CD4-positive, alpha-beta T cell treated with Interferon gamma for 1 hour (primary cell): Measurements from ENCODE around the gene C4orf50.
"Not testable (repeated sequence)": the region's sequence is repeated elsewhere in the genome, so short reads cannot be mapped to it uniquely, and the experiment has no call there.

Experiments
- DNase-seq: peaks from one replicate; pipeline ENCODE4 v3.0.0-alpha.2; 2020

The C4orf50 gene

GRCh38 chr4:6012200-6012599, 6.0 kb downstream of the C4orf50 start:
- no peak for DNase-seq

DNA sequence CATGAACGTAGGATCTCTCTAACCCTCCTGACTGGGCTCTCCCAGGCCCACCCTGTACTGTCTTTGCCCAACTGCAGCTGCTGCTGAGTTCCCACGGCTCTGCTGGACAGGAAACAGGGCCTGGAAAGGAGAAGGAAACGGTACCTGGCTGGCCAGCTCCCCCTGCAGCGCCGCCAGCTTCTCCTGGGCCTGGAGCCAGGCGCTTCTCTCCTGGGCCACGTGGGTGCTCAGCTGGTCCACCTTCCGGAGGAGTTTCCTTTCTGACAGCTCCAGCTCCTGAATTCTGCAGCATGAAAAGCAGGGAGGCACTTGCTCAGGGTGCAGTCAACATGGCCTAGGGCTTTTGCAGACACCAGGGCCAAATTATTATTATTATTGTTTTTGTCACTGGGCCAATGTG, 6.5 kb downstream of the C4orf50 start:
- DNase-seq, result no peak

DNA sequence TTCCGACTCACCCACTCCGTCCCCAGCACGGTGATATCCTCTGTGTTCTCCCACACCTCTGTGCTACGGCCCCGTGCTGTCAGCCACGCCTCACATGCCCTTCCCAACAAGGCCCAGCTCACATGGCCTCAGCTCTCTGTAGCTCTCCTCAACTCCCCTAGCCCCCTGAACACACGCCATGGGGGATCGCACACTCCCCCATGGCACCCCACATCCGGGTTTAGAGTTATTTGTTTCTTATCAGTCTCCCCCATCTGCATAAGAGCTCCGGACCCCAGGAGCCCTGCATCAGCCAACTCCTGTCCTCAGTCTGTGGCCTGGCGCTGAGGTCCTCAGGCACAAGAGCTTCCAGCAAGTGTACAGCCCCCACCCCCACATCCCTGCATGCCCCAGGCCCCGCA, 7.0 kb downstream of the C4orf50 start:
- DNase-seq, result no peak

DNA sequence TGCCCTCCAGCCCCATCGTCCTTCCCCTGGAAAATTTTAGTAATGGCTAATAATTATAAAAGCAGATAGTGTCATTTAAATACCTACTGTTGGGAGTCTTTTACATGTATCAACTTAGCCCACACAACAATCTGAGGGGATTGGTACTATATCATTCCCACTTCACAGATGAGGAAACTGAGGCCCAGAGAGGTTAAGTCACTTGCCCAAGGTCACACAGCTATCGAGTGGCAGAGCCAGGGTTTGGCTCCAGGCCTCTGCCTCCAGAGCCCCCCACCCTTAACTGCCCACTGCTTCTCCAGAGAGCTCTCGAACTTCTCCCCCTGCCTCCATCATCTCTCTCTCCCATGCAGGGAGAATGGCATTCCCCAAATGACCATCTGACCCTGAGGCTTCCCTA, 7.4 kb downstream of the C4orf50 start:
- no peak for DNase-seq

DNA sequence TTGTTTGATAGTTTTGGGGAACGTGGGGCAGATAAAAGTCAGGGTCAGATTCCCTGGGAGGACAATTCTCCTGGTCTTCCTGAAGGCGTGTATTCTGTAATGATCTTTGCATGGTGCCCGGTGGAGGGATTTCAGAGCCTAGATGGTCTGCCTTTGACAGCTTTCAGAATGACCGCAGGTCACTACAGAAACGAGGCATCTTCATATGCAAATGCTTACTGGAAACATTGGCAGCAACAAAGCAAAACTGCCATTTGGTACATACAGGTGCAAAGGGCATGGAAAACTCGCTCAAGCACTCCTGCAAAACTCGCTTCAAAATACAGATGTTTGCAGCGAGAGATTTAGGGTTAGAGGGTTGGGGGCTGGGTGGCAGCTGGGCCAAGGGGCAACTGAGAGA, 8.8 kb downstream of the C4orf50 start:
- DNase-seq, result no peak

DNA sequence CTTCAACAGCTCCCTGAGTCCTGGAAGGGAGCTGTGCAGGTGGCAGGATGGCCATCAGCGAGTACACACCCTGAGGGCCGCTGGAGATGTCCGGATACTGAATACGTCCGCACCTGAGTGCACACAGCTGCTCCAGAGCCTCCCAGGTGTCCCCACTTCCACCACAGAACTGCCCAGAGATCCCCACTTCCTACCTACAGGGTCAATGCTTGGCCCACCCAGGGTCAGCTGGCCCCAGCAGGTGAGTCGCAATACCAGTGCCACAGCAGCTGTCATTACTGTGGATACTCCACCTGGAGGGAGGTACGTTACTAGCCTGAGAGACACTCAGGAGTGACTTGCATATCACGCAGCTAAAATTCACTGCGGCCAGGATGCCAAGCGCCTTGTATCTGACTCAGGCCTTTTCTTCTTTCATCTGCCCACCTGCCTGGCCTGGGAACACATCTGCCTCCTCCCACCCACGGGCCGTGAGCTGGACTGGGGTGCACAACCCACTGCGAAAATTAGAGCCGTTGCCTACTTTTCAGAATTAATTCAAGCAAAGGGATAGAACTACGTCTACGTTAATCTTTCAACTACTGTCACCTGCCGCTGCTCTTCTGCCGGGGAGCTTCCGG, 9.4 kb downstream of the C4orf50 start:
- no peak for DNase-seq

DNA sequence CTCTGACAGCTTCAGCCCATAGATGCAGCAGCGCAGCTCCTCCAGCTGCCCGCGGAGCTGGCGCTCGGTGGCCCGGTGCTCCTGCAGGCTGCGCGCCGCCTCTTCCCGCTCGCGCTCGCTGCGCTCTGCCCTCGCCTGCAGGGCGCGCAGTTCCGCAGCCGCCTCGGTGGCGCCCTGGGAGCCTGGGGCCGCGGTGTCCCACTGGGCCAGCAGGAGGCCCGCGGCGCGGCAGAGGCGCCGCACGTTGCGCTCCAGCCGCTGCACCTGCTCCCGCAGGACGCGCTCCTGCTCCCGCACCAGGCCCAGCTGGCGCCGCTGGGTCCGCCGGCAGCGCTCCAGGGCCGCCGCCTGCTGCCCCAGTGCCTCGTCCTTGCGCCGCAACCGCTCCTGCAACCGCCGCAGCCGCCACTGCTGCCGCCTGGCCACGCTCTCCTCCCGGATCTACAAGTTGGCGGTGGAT, 10.1 kb downstream of the C4orf50 start:
- no peak for DNase-seq

DNA sequence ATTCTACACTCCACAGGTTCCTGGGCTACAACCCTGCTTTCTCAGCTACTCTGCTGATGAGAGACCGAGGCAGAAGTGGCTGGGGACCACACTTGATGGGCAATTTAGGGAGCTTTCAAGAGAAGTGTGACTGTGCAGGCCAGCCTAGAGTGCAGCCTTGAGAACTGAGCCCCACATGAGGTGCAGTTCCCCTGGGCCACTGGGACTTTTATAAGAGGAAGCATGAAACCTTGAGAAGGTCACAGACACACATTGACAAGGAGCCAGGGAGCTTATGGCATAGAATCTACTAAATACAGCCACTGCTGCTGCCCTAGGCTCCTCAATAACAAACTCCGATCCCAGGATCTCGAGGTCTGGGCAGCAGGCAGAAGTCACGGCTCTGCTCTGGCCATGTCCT, 13.1 kb downstream of the C4orf50 start:
- no peak for DNase-seq

DNA sequence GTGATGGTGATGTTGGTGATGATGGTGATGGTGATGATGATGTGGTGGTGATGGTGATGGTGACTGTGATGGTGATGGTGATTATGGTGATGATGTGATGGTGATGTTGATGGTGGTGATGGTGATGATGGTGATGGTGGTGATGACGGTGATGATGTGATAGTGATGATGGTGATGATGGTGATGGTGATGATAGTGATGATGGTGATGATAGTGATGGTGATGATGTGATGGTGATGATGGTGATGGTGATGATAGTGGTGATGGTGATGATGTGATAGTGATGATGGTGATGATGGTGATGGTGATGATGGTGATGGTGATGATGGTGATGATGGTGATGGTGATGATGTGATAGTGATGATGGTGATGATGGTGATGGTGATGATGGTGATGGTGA, 14.7 kb downstream of the C4orf50 start:
- DNase-seq, result not testable (repeated sequence)

DNA sequence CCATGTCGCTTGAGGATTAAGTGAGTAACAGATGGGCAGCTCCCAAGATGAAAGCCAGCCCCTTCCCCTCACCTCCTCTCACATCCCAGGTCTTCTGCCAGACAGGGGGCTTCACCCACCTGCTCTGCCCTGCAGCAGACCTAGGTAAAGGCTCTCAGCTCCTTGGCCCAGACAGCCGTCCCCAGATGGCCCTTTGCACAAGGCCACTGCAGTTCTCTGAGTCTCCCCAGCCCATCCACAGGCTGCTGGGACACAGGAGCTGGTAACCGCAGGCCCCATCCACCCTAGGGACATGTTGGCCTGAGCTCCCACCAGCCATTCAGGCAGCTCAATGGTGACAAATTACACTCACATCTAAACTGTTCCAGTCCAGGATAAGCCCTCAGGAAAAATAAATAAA, 15.3 kb downstream of the C4orf50 start:
- no peak for DNase-seq

DNA sequence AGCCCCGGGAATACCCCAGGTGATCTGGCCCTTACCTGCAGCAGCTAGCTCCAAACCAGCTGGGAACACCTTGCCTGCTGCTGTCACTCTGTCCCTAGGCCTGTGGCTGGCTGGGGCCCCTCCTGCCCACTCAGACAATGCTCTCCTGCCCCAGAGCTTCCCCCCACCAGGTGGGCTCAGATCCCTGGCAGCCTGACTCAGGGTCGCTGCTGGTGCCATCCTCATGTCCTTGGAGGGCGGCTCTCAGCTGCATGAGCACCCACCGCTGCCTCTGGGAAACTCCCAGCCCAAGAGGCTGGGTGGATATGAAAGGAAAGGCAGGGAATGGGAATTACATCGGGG, 15.8 kb downstream of the C4orf50 start:
- DNase-seq, result no peak

- DNase-seq, result no peak
Measured at GRCh38 chr4:6001680-6002491, 16.3 kb downstream of the C4orf50 start.

GRCh38 chr4:5999830-6000365, 18.3 kb downstream of the C4orf50 start:
- DNase-seq, result no peak

DNA sequence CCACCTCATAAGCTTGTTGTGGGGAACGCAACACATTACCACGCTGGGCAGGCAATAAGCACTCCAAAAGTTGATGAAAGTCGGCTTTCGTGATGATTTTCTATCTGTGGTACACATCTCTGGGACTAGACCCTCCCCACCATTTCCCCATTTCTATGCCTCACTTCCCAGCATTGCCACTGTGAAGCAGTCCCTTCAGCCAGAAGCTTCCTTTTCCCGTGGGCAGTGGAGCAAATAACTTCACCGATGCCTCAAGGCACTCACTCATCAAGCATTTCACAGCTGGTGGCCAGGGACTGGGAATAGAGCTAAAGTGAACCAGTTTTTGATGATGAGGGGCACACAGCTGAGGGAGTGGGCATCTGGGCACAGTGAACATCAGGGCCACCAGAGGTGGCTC, 18.9 kb downstream of the C4orf50 start:
- DNase-seq, result no peak

DNA sequence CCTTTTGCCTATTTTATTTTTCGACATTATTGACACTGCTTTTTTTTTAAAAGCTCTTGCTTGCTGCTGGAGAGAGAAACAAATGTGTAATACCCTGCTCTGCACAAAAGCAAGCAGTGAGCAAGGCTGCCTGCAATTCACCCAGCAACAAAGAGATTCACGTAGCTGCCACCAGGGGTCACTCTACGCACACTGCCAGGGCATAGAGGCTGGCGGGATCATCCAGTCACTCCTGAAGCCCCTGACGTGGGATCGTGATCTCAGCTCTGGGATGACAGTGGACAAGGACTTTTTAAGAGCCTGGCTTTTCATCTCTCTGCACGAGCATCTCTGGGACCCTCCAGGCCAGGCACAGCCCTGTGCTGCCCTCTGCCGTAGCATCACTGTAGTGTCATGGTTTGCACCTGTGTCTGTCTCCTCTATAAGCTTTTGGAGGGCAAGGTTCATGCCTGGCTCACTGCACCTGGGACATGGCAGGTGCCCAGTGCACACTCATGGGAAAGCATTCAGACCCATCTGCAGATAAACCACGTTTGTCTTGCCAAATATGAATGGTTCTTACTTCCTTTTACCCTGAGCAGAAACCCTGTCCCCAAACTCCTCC, 19.8 kb downstream of the C4orf50 start:
- peak; percentile 20 for DNase-seq

DNA sequence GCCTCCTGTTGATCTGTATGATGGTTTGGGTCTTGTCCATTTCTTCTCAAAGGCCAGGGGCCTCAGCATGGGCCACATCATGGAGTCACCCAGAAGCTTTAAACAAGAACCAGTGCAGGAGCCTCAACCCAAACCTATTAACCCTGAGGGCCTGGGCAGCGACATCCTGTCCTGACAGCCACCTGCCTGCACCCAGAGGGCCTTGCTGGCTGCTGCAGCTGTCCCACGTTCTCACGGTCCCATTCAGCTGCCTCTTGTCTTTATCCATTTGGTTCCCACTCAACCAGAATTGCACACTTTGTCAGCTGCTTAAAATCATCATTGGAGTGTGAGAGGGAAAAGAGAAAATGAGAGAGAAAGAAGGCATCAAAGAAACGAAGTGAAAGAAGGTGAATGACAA, 21.6 kb downstream of the C4orf50 start:
- no peak for DNase-seq

DNA sequence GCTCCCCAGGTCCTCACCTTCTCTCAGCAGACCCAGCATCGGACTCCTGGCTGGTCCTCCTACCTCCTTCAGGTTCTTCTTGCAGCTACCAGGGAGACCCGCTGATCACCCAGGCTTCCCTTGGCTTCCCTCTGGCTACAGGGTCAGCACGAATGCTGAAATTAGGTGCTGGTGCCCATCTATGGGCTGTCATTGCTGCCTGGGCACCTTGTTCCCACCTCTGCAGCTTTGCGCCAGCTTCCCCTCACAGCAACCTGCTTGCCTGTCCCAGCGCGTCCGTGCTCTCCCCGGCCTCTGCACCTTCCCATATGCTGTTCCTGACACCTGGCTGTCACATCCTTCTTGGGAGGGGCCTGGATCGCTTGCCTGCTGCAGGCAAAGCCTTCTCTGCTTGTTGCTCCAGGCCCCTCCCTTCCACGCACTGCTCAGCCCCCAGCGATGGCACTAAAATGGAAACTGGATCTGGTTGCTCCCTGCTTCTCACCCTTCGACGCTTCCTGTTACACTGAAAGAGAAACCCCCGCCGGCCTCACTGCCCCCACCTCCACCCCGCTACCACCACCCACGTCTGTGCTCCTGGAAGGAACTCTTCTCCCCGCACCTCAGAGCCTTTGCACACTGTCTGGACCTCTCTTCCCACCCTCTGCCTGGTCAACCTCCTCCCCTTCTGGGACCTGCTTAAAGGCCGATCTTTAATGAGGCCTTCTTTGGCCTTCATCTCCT, 22.2 kb downstream of the C4orf50 start:
- no peak for DNase-seq

- no peak for DNase-seq
Measured at GRCh38 chr4:5993876-5994811, 24.1 kb downstream of the C4orf50 start.

DNA sequence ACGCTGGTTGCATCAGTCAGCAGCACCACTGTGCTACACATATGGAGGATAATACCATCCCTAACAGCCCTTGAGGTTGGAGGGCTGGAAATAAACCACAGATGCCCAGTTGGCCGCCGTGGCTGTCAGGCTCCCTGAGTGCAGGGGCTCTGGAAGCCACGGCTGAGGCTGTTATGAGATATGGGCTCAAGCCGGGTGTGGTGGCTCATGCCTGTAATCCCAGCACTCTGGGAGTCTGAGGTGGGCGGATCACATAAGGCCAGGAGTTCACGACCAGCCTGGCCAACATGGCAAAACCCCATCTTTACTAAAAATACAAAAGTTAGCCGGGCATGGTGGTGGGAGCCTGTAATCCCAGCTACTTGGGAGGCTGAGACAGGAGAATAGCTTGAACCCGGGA, 24.9 kb downstream of the C4orf50 start:
- DNase-seq, result not testable (repeated sequence)

DNA sequence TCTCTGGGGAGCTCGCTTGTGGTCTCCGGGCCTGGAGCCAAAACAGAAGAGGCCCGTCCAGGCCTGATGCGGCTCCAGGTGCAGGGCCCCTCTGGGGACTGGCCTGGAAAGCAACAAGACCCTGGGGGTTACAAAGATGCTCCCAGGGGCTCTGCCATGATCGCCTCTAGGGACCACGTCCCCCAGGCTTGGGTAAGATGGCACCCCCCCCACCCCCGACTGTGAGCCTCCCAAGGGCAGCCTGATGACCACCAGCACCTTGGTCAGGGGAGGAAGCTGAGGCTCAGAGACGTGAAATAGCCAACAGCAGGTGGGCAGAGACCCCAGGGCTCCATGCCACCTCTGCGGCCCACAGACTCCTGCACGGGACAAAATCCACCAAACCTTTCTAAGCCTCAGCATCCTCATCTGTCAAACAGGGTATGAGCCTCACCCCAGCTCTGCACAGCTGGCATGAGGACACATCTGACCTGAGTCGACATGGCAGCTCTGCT, 25.4 kb downstream of the C4orf50 start:
- DNase-seq, result no peak

DNA sequence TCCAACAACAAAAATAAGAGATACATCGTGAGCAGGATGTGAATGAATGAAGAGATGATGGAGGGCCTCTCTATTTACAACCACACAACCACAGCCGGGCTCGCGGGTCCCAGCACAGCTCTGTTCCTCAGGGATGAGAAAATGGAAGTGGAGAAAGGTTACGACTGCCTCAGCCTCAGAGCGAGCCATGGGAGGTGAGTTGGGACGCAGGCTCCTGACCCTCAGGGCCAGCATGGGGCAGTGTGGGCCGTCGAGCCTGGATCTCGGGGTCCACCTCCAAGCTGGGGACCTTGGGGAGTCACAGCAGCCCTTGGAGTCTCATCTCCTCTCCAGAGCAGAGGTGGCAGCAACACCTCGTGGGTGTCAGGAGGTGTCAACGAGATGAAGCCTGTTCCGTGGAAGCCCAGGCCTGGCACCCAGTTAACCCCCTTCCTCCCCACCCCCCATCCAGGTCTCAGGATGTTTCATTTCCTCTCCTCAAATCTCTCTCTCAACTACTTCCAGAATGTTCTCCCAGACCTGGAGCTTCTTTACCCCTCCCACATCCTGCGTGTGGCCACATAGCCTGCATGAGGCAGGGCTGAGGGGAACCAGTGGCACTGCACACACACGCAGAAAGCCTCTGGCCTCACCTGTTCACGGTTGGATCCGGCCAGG, 25.9 kb downstream of the C4orf50 start:
- DNase-seq, result no peak
